Camera-type eye (tissue), 1 donor: Measurements from ENCODE around the gene LRRC28. TPM values are rescaled to one million over a fixed set of nuclear protein-coding genes. Genes with fewer than 3 reads are reported as not detected.

Source experiments
- total RNA-seq: library from RNA; depleted of rRNA; stranded (reverse); fragments of >200 nt; gene quantifications from one replicate; pipeline ENCODE4 v1.2.3, GENCODE V29; 2014

LRRC28 gene
- 107 TPM for total RNA-seq

DNA sequence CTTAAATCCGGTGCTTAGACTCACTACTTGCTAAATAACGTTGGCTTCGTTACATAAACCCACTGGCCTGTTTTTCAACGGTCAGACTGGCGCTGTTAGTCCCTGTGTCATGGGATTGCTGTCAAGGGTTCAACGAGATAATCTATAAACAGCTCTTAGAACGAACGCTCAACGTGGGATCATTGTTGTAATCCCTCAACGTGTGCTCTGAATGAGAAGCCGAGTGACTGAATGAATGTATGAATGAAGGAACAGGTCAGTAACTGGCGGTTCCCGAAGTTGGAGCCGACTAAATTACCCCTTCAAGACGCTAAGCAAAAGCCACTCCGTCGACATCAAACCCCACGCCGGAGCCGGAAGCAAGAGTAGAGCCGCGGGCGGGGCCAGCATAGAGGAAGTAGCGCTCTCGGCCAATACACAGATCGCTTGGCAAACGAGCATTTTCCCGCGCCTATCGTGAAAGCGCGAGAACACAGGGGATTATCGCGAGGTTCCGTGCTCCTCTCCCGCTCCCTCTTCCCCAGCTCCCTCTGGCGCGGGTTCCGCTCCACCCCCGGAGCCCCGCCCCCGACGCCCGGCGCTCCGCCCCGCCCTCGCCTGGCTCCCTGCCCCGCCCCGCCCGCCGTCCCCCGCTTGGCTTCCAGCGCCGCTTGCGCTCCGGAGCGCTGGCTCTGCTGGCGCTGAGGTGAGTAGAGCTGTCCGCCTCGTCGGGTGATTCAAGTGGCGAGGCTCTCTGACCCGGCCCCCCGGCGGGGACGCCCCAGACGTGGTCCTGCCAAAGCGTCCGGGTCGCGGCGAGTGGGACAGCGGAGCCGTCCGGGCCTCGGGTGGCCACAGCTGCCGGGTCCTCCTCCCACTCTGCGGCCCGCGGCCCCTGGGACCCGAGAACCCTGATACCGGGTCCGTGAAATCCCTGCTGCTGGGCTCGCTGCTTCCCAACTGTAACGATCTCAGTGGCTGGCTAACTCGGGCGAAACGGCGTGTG lies at the start of gene LRRC28:
LRRC28 (plus strand) TSS at position 625 of the 985 bp plus-strand sequence. CDS start 4,477 bp downstream, outside the sequence.

DNA sequence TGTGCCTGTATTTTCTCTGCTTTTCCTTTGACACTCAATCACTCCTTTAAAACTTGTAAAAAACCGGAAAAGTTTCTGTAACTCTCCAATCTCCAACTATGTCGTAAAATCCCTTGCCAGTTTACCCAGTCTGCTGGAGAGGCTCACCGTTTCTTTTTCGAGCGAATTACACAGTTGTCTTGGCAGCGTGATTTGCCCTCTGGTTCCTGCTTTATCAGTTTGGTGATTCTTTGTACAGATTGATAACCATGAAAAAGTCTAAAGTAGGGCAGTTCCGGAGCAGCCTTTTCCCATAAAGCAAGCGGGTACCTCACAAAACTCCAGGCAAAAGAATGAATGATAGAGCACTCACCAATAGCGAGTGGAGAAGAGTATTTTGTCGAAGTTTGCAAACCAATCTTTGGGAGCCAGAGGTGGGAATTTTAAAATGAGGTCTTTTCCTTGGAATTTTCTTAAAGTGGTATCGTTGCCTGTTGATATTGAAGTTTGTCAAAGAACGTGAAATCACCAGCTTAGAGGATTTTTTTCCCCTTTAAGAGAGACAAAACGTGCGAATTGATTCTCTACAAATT lies 1.9 kb upstream of the LRRC28 start, which contains the start of gene TTC23:
TTC23 (minus strand) TSS at position 312 of the 572 bp plus-strand sequence. CDS start 20,869 bp downstream, outside the sequence.

Other genes starting within 250 kb of the LRRC28 start
- 0.44 TPM for gene PGPEP1L, start 243.7 kb upstream of the LRRC28 start, total RNA-seq
- gene SYNM, start 146.4 kb upstream of the LRRC28 start, total RNA-seq = 32.7 TPM
- gene TTC23, start 1.9 kb upstream of the LRRC28 start, total RNA-seq = 40.0 TPM